Smooth muscle cell of bladder (primary cell): ENCODE data around the gene SRSF11. TPM values are rescaled to one million over a fixed set of nuclear protein-coding genes. Genes with fewer than 3 reads are reported as not detected.

Experiments
- total RNA-seq: library from RNA; depleted of rRNA; stranded (reverse); fragments of >200 nt; gene quantifications from 2 replicates; pipeline ENCODE4 v1.2.3, GENCODE V29; 2014

The SRSF11 gene, protein sequence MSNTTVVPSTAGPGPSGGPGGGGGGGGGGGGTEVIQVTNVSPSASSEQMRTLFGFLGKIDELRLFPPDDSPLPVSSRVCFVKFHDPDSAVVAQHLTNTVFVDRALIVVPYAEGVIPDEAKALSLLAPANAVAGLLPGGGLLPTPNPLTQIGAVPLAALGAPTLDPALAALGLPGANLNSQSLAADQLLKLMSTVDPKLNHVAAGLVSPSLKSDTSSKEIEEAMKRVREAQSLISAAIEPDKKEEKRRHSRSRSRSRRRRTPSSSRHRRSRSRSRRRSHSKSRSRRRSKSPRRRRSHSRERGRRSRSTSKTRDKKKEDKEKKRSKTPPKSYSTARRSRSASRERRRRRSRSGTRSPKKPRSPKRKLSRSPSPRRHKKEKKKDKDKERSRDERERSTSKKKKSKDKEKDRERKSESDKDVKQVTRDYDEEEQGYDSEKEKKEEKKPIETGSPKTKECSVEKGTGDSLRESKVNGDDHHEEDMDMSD
- 92.2 and 99.1 TPM in 2 replicates for total RNA-seq

GRCh38 chr1:70221238-70222121 lies at the start of gene SRSF11:
TSS of gene SRSF11 (plus strand) at chr1:70221380. CDS start at chr1:70221637, 257 bp downstream.

GRCh38 chr1:70205434-70206118 lies 15.6 kb upstream of the SRSF11 start, which contains the start of gene LRRC40:
TSS of gene LRRC40 (minus strand) at chr1:70205579. CDS start at chr1:70205540, 39 bp downstream.

Other genes starting within 250 kb of the SRSF11 start
- gene LRRC40, start 15.8 kb upstream of the SRSF11 start, total RNA-seq = 13.2 and 13.4 TPM in 2 replicates
- 25.3 and 29.6 TPM in 2 replicates for gene ANKRD13C, start 133.3 kb downstream of the SRSF11 start, total RNA-seq
- 4.7 and 7.1 TPM in 2 replicates for gene CTH, start 189.9 kb downstream of the SRSF11 start, total RNA-seq